Caco-2 (cell line): ENCODE measurements around the gene CNR2. TPM values are rescaled to one million over a fixed set of nuclear protein-coding genes. Genes with fewer than 3 reads are reported as not detected.

Experiments
- BruUV-seq: library from RNA; stranded (reverse); fragments of 400-500 nt; replicated peaks from 2 replicates; lab custom pipeline; 2021; lab: Mats Ljungman, UMichigan
- CTCF ChIA-PET: fragments of 300-600 bp; sonication (Branson Sonifier 250); formaldehyde crosslinking; loops from one replicate; lab custom pipeline; 2022; ENCODE audit warnings: antibody characterized with exemption; lab: Charles Lee
- POLR2A ChIA-PET: fragments of 300-600 bp; sonication (Branson Sonifier 250); formaldehyde crosslinking; loops from one replicate; lab custom pipeline; 2022; ENCODE audit warnings: antibody characterized with exemption; lab: Charles Lee
- DNase-seq, 2 experiments: peaks; one replicate each; pipeline versions ENCODE4 v3.0.0 to v3.0.0-alpha.2; 2020 to 2022
- H3K27me3 ChIP-seq: replicated peaks from 2 replicates; pipeline ENCODE4 v1.6.0; 2011; ENCODE audit warnings: low read length; ENCODE audit not compliant: control insufficient read depth, insufficient read depth
- H3K36me3 ChIP-seq: 2 replicates; pipeline ENCODE4 v1.5.1; 2011; ENCODE audit warnings: low read length; ENCODE audit not compliant: control insufficient read depth, insufficient read depth
- H3K4me1 ChIP-seq: fragments of 250-450 bp; sonication (Bioruptor Pico); 2 replicates; pipeline ENCODE4 v1.5.1; 2020; ENCODE audit warnings: mild to moderate bottlenecking
- H3K4me3 ChIP-seq: 2 replicates; pipeline ENCODE4 v1.5.1; 2011; ENCODE audit warnings: low read depth, mild to moderate bottlenecking, control low read depth, low read length
- H3K9me3 ChIP-seq: fragments of 250-450 bp; sonication (Bioruptor Pico); 2 replicates; pipeline ENCODE4 v1.5.1; 2020; ENCODE audit warnings: mild to moderate bottlenecking, moderate library complexity
- H3K27ac Mint-ChIP-seq: one replicate; pipeline ENCODE4 v1.8.0; 2022; ENCODE audit warnings: mixed read lengths; ENCODE audit not compliant: unreplicated experiment
- H3K27me3 Mint-ChIP-seq: one replicate; pipeline ENCODE4 v1.8.0; 2022; ENCODE audit warnings: mixed read lengths; ENCODE audit not compliant: insufficient read depth, unreplicated experiment
- H3K36me3 Mint-ChIP-seq: one replicate; pipeline ENCODE4 v1.8.0; 2022; ENCODE audit warnings: mild to moderate bottlenecking, mixed read lengths; ENCODE audit not compliant: insufficient read depth, unreplicated experiment
- H3K4me1 Mint-ChIP-seq: one replicate; pipeline ENCODE4 v1.8.0; 2022; ENCODE audit warnings: low read depth, mixed read lengths; ENCODE audit not compliant: unreplicated experiment
- H3K4me3 Mint-ChIP-seq: one replicate; pipeline ENCODE4 v1.8.0; 2022; ENCODE audit warnings: mild to moderate bottlenecking, moderate library complexity, mixed read lengths; ENCODE audit not compliant: unreplicated experiment
- H3K9me3 Mint-ChIP-seq: one replicate; pipeline ENCODE4 v1.8.0; 2022; ENCODE audit warnings: mixed read lengths; ENCODE audit not compliant: unreplicated experiment
- CTCF ChIP-seq, 2 experiments: fragments of 200-600 bp in 1 of 2; IDR thresholded peaks; 1 replicate in 1 of 2; 2 replicates in 1 of 2; pipeline versions ENCODE4 v1.5.1 to v1.8.0; 2011 to 2022; ENCODE audit warnings: antibody characterized with exemption in 1 of 2, control low read depth in 1 of 2, inconsistent platforms in 1 of 2, low read depth in 1 of 2, low read length in 1 of 2, mild to moderate bottlenecking in 1 of 2, moderate library complexity in 1 of 2; ENCODE audit not compliant: insufficient read depth in 1 of 2, severe bottlenecking in 1 of 2, unreplicated experiment in 1 of 2
- intact Hi-C: fragments of 100-400 bp; cut with micrococcal nuclease; formaldehyde crosslinking; loops from one replicate; pipeline ENCODE4 v1.10.0; 2022; ENCODE audit not compliant: unreplicated experiment
- total RNA-seq: library from RNA; stranded (reverse); gene quantifications from 2 replicates; pipeline ENCODE4 v1.2.3, GENCODE V29; 2022

The CNR2 gene
- total RNA-seq, 1 experiment from 2014 or later: not detected

GRCh38 chr1:23895993-23896392 is 17.2 kb downstream of the CNR2 start:
- Mint-ChIP-seq H3K4me3 (no peak overlapping the region), H3K27me3 (peaks cover 3% of the 10 kb centered on the region), H3K27ac (no peak overlapping the region), H3K9me3 (no peaks in the 10 kb centered on the region), H3K36me3 (peaks cover 5% of the 10 kb centered on the region), H3K4me1 (no peaks in the 10 kb centered on the region)
- no TSS peak for BruUV-seq
- CTCF ChIA-PET: no interaction called here
- intact Hi-C loops: no loop called here
- Histone ChIP-seq H3K9me3 (no peaks in the 10 kb centered on the region), H3K4me1 (no peaks in the 10 kb centered on the region), H3K36me3 (no peaks in the 10 kb centered on the region), H3K4me3 (no peak overlapping the region), H3K27me3 (no peaks in the 10 kb centered on the region)
- POLR2A ChIA-PET: interaction anchor here (0.6 kb wide), 1 partner anchor 15 kb away, joined by 3 read pairs; no protein-coding TSS in a partner anchor
- no peak for TF ChIP-seq CTCF (IDR thresholded peaks at IDR 0.05; ENCODE audit: insufficient read depth in 1 of 2, low read depth in 1 of 2, low read length in 1 of 2, severe bottlenecking in 1 of 2, unreplicated experiment in 1 of 2)
- no peak for DNase-seq

GRCh38 chr1:23895082-23895481 is 18.1 kb downstream of the CNR2 start:
- H3K4me3 ChIP-seq: no peak overlapping the region
- H3K9me3 ChIP-seq: no peaks in the 10 kb centered on the region
- ChIA-PET POLR2A (no interaction called here), CTCF (no interaction called here)
- no peaks in the 10 kb centered on the region for H3K27me3 ChIP-seq
- Mint-ChIP-seq H3K27me3 (peaks cover 3% of the 10 kb centered on the region), H3K27ac (no peak overlapping the region), H3K36me3 (peaks cover 2% of the 10 kb centered on the region), H3K4me3 (no peak overlapping the region), H3K4me1 (no peaks in the 10 kb centered on the region), H3K9me3 (no peaks in the 10 kb centered on the region)
- no peak for TF ChIP-seq CTCF (IDR thresholded peaks at IDR 0.05; ENCODE audit: insufficient read depth in 1 of 2, low read depth in 1 of 2, low read length in 1 of 2, severe bottlenecking in 1 of 2, unreplicated experiment in 1 of 2)
- H3K4me1 ChIP-seq: no peaks in the 10 kb centered on the region
- intact Hi-C loops: no loop called here
- DNase-seq: no peak
- BruUV-seq: no TSS peak
- no peaks in the 10 kb centered on the region for H3K36me3 ChIP-seq

- H3K27me3 ChIP-seq: no peaks in the 10 kb centered on the region
- no peaks in the 10 kb centered on the region for H3K36me3 ChIP-seq
- Mint-ChIP-seq H3K4me3 (no peak overlapping the region), H3K9me3 (no peaks in the 10 kb centered on the region), H3K27ac (no peak overlapping the region), H3K4me1 (no peaks in the 10 kb centered on the region), H3K27me3 (peaks cover 3% of the 10 kb centered on the region), H3K36me3 (no peaks in the 10 kb centered on the region)
- no peaks in the 10 kb centered on the region for H3K9me3 ChIP-seq
- TF ChIP-seq CTCF (IDR thresholded peaks at IDR 0.05; ENCODE audit: insufficient read depth in 1 of 2, low read depth in 1 of 2, low read length in 1 of 2, severe bottlenecking in 1 of 2, unreplicated experiment in 1 of 2): no peak
- BruUV-seq: no TSS peak
- CTCF ChIA-PET: no interaction called here
- POLR2A ChIA-PET: no interaction called here
- intact Hi-C loops: no loop called here
- no peaks in the 10 kb centered on the region for H3K4me1 ChIP-seq
- DNase-seq: no peak
- no peak overlapping the region for H3K4me3 ChIP-seq
Measured at GRCh38 chr1:23889074-23889473, 24.1 kb downstream of the CNR2 start.
